PC-9 (cell line): ENCODE results near the gene KRTAP4-11. TPM values are rescaled to one million over a fixed set of nuclear protein-coding genes. Genes with fewer than 3 reads are reported as not detected.
"Not testable (repeated sequence)": the region's sequence is repeated elsewhere in the genome, so short reads cannot be mapped to it uniquely, and the experiment has no call there.

ENCODE experiments used
- BruUV-seq: library from RNA; stranded (reverse); fragments of 400-500 nt; replicated peaks from 2 replicates; lab custom pipeline; 2021; lab: Mats Ljungman, UMichigan
- CTCF ChIA-PET: fragments of 300-600 bp; sonication (Branson Sonifier 250); formaldehyde crosslinking; loops from one replicate; lab custom pipeline; 2022; ENCODE audit warnings: antibody characterized with exemption; lab: Charles Lee
- POLR2A ChIA-PET: fragments of 300-600 bp; sonication (Branson Sonifier 250); formaldehyde crosslinking; loops from one replicate; lab custom pipeline; 2022; ENCODE audit warnings: antibody characterized with exemption; ENCODE audit not compliant: unreplicated experiment; lab: Charles Lee
- DNase-seq, 2 experiments: peaks; one replicate each; pipeline versions ENCODE4 v3.0.0 to v3.0.0-alpha.2; 2015 to 2022; ENCODE audit warnings: mixed read lengths in 1 of 2
- H2AFZ ChIP-seq: fragments of 200-600 bp; sonication (generic); 2 replicates; pipeline ENCODE4 v1.8.1; 2017; ENCODE audit warnings: antibody characterized with exemption
- H3F3A ChIP-seq: fragments of 200-600 bp; sonication (generic); 2 replicates; pipeline ENCODE4 v1.8.1; 2017; ENCODE audit warnings: antibody characterized with exemption, mild to moderate bottlenecking, low read depth; ENCODE audit not compliant: insufficient read depth
- H3K27ac ChIP-seq: fragments of 200-600 bp; sonication (generic); 2 replicates; pipeline ENCODE4 v1.6.1; 2016; ENCODE audit warnings: mixed run types
- H3K27me3 ChIP-seq: fragments of 200-600 bp; sonication (generic); 2 replicates; pipeline ENCODE4 v1.6.1; 2016; ENCODE audit warnings: low read depth, mixed run types; ENCODE audit not compliant: insufficient read depth
- H3K36me3 ChIP-seq: fragments of 200-600 bp; sonication (generic); 2 replicates; pipeline ENCODE4 v1.6.1; 2016; ENCODE audit warnings: low read depth, mixed run types
- H3K4me1 ChIP-seq: fragments of 200-600 bp; sonication (generic); replicated peaks from 2 replicates; pipeline ENCODE4 v1.6.1; 2016; ENCODE audit warnings: mixed run types; ENCODE audit not compliant: insufficient read depth
- H3K4me2 ChIP-seq: fragments of 200-600 bp; sonication (generic); 2 replicates; pipeline ENCODE4 v1.6.1; 2017; ENCODE audit warnings: mixed run types
- H3K4me3 ChIP-seq: fragments of 200-600 bp; sonication (generic); 2 replicates; pipeline ENCODE4 v1.6.1; 2016; ENCODE audit warnings: mixed run types
- H3K79me2 ChIP-seq: fragments of 200-600 bp; sonication (generic); 2 replicates; pipeline ENCODE4 v1.6.1; 2017; ENCODE audit warnings: low read depth, mixed run types
- H3K9me2 ChIP-seq: fragments of 200-600 bp; sonication (generic); 2 replicates; pipeline ENCODE4 v1.8.1; 2017; ENCODE audit warnings: mild to moderate bottlenecking; ENCODE audit not compliant: insufficient read depth
- H3K9me3 ChIP-seq: fragments of 200-600 bp; sonication (generic); 2 replicates; pipeline ENCODE4 v1.8.1; 2016; ENCODE audit warnings: low read depth; ENCODE audit not compliant: insufficient read depth
- H4K20me1 ChIP-seq: fragments of 200-600 bp; sonication (generic); 2 replicates; pipeline ENCODE4 v1.8.1; 2017; ENCODE audit not compliant: insufficient read depth
- CTCF ChIP-seq: fragments of 200-600 bp; sonication (generic); conservative IDR thresholded peaks from 2 replicates; pipeline ENCODE4 v1.6.1; 2017; ENCODE audit warnings: mixed run types, antibody characterized with exemption, mild to moderate bottlenecking, moderate library complexity
- EZH2 ChIP-seq: fragments of 200-600 bp; sonication (generic); IDR thresholded peaks from 2 replicates; pipeline ENCODE4 v1.8.0; 2017; ENCODE audit warnings: antibody characterized with exemption, low read depth
- intact Hi-C: fragments of 100-400 bp; cut with micrococcal nuclease; formaldehyde crosslinking; loops from one replicate; pipeline ENCODE4 v1.10.0; 2022; ENCODE audit not compliant: unreplicated experiment
- total RNA-seq: library from RNA; stranded (reverse); gene quantifications from 2 replicates; pipeline ENCODE4 v1.2.3, GENCODE V29; 2021

KRTAP4-11 gene
- total RNA-seq, 1 experiment from 2014 or later, result not detected

DNA sequence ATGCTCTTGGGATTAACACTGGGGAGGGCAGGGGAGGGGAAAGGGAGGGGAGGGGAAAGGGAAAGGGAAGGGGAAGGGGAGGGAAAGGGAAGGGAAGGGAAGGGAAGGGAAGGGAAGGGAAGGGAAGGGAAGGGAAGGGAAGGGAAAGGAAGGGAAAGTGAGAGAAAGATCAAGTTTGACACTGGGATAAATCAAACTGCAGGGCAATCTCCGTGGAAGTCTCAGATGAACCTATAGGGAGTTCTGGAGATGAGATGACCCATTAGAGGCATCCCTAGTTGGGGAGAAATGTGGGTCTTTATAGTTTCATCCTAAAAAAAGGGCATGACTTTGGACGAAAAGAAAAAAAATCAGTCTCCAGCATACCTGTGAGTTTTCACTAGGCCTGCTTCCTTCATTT, 3.6 kb upstream of the KRTAP4-11 start:
- no peaks in the 10 kb centered on the region for H3K9me2 ChIP-seq
- ChIA-PET CTCF (no interaction called here), POLR2A (no interaction called here)
- DNase-seq, result no peak
- H3F3A ChIP-seq, result no peaks in the 10 kb centered on the region
- H3K4me1 ChIP-seq, result no peaks in the 10 kb centered on the region; the same call in 1 of the 2 replicates
- H2AFZ ChIP-seq, result no peak overlapping the region
- H3K4me2 ChIP-seq, result no peak overlapping the region
- H4K20me1 ChIP-seq, result no peaks in the 10 kb centered on the region
- TF ChIP-seq CTCF (no peak), EZH2 (no peak)
- H3K79me2 ChIP-seq, result no peaks in the 10 kb centered on the region
- intact Hi-C loops, result no loop called here
- BruUV-seq, result no TSS peak
- H3K27me3 ChIP-seq, result no peaks in the 10 kb centered on the region
- H3K9me3 ChIP-seq, result 0 out of 2 replicates have a peak, but pooled peaks cover 3% of the 10 kb centered on the region
- H3K36me3 ChIP-seq, result no peaks in the 10 kb centered on the region
- H3K4me3 ChIP-seq, result no peak overlapping the region
- no peak overlapping the region for H3K27ac ChIP-seq

- H3K4me3 ChIP-seq, H3K9me3 ChIP-seq, H3K9me2 ChIP-seq, POLR2A ChIA-PET, H2AFZ ChIP-seq, CTCF ChIA-PET, DNase-seq, H3K4me1 ChIP-seq, H3K36me3 ChIP-seq, intact Hi-C loops, BruUV-seq, H3K27me3 ChIP-seq, H3K79me2 ChIP-seq, H3K27ac ChIP-seq, H3K4me2 ChIP-seq, H3F3A ChIP-seq, H4K20me1 ChIP-seq: not testable (repeated sequence)
These were observed 1.8 kb upstream of the KRTAP4-11 start for GRCh38 chr17:41119696-41120690.

- CTCF ChIA-PET, result no interaction called here
- no peak overlapping the region for H2AFZ ChIP-seq
- no peak for DNase-seq
These were observed 548 bp upstream of the KRTAP4-11 start for GRCh38 chr17:41118721-41119120.

More at GRCh38 chr17:41118721-41119120, 548 bp upstream of the KRTAP4-11 start:
- intact Hi-C loops, result no loop called here
- H3K79me2 ChIP-seq, result no peaks in the 10 kb centered on the region
- POLR2A ChIA-PET, result no interaction called here
- H3K9me2 ChIP-seq, result no peaks in the 10 kb centered on the region
- no TSS peak for BruUV-seq
- TF ChIP-seq CTCF, result no peak
- no peak for TF ChIP-seq EZH2
- H3K4me2 ChIP-seq, result no peak overlapping the region
- no peaks in the 10 kb centered on the region for H3K27me3 ChIP-seq
- no peaks in the 10 kb centered on the region for H4K20me1 ChIP-seq
- no peaks in the 10 kb centered on the region for H3K36me3 ChIP-seq
- no peak overlapping the region for H3K4me3 ChIP-seq
- H3K9me3 ChIP-seq, result 0 out of 2 replicates have a peak, but pooled peaks cover 3% of the 10 kb centered on the region
- no peak overlapping the region for H3K27ac ChIP-seq
- no peaks in the 10 kb centered on the region for H3F3A ChIP-seq
- no peaks in the 10 kb centered on the region; the same call in 1 of the 2 replicates for H3K4me1 ChIP-seq
